ENCODE data around the gene VWF.

The VWF gene

GRCh38 chr12:6076346-6076745 is 48.1 kb downstream of the VWF start:
- DNase-seq = peak; percentile 21

- DNase-seq = peak; percentile 78
These were observed 49.4 kb downstream of the VWF start for GRCh38 chr12:6074979-6075585.

- DNase-seq = peak; percentile 12
These were observed 50.0 kb downstream of the VWF start for GRCh38 chr12:6074427-6074826.

- DNase-seq = peak; percentile 22
These were observed 51.0 kb downstream of the VWF start for GRCh38 chr12:6073426-6073825.

GRCh38 chr12:6072302-6072752 is 52.1 kb downstream of the VWF start:
- peak; percentile 37 for DNase-seq

GRCh38 chr12:6071589-6071988 is 52.9 kb downstream of the VWF start:
- DNase-seq = no peak

GRCh38 chr12:6070472-6071257 is 53.8 kb downstream of the VWF start:
- DNase-seq = no peak

- peak; percentile 91 for DNase-seq
These were observed 54.9 kb downstream of the VWF start for GRCh38 chr12:6069437-6070093.

GRCh38 chr12:6068227-6068626 is 56.2 kb downstream of the VWF start:
- no peak for DNase-seq

- no peak for DNase-seq
These were observed 57.1 kb downstream of the VWF start for GRCh38 chr12:6067152-6067916.

GRCh38 chr12:6066651-6067050 is 57.8 kb downstream of the VWF start:
- no peak for DNase-seq

- DNase-seq = peak; percentile 90
These were observed 58.6 kb downstream of the VWF start for GRCh38 chr12:6065863-6066199.

GRCh38 chr12:6065131-6065862 is 59.2 kb downstream of the VWF start:
- DNase-seq = no peak

- peak; percentile 58 for DNase-seq
These were observed 61.4 kb downstream of the VWF start for GRCh38 chr12:6062757-6063735.

- DNase-seq = no peak
These were observed 62.1 kb downstream of the VWF start for GRCh38 chr12:6062395-6062756.

GRCh38 chr12:6061660-6062059 is 62.8 kb downstream of the VWF start:
- DNase-seq = no peak

- DNase-seq = no peak
These were observed 64.5 kb downstream of the VWF start for GRCh38 chr12:6059860-6060565.

- no peak for DNase-seq
These were observed 65.2 kb downstream of the VWF start for GRCh38 chr12:6059221-6059620.

GRCh38 chr12:6058481-6059161 is 65.8 kb downstream of the VWF start:
- DNase-seq = no peak

- DNase-seq = no peak
These were observed 66.8 kb downstream of the VWF start for GRCh38 chr12:6057700-6058099.
